Erythroblast (primary cell): ENCODE measurements around the gene NPTX1.

Experiments
- GATA1 ChIP-seq: IDR thresholded peaks from 2 replicates; pipeline ENCODE4 v1.6.1; 2011; ENCODE audit warnings: low read depth, mild to moderate bottlenecking, control low read depth, low read length, moderate library complexity
- POLR2A ChIP-seq: IDR thresholded peaks from 2 replicates; pipeline ENCODE4 v1.6.1; 2011; ENCODE audit warnings: mild to moderate bottlenecking, low read length

DNA sequence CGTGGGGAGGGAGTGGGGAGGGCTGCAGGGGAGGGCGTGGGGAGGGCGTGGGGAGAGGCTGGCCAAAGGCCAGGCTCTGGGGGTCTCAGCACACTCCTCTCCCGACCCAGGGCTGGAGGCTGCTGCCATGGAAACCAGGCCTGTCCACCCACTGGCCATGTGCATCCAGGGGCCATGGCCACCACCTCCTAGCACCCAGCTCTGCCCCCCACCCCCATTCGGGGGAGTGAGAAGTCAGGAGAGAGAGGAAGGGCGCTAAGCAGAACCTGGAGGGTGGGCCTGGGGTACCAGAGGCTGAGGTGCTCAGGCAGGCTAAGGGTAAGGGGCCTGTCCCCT lies 31.8 kb downstream of the NPTX1 start:
- TF ChIP-seq POLR2A (no peak), GATA1 (no peak)
